Lung microvascular endothelial cell (primary cell): Measurements from ENCODE around the gene WDSUB1. TPM values are rescaled to one million over a fixed set of nuclear protein-coding genes. Genes with fewer than 3 reads are reported as not detected.

Experiments
- DNase-seq, 2 donors: peaks; one replicate each; pipeline versions ENCODE4 v3.0.0 to v3.0.0-alpha.2; 2010; ENCODE audit warnings: low read depth in 2 of 2
- total RNA-seq: library from RNA; depleted of rRNA; stranded (reverse); fragments of >200 nt; gene quantifications from 2 replicates; pipeline ENCODE4 v1.2.1, GENCODE V29; 2014

WDSUB1 gene, protein sequence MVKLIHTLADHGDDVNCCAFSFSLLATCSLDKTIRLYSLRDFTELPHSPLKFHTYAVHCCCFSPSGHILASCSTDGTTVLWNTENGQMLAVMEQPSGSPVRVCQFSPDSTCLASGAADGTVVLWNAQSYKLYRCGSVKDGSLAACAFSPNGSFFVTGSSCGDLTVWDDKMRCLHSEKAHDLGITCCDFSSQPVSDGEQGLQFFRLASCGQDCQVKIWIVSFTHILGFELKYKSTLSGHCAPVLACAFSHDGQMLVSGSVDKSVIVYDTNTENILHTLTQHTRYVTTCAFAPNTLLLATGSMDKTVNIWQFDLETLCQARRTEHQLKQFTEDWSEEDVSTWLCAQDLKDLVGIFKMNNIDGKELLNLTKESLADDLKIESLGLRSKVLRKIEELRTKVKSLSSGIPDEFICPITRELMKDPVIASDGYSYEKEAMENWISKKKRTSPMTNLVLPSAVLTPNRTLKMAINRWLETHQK
- total RNA-seq = 4.1 and 8.1 TPM in 2 replicates

- peak; percentile 67 to 87 for DNase-seq
Measured at GRCh38 chr2:159285929-159286708, at the start of gene WDSUB1. Gene WDSUB1 (minus strand): TSS chr2:159286703. CDS start chr2:159283069, 3,634 bp downstream.

DNA sequence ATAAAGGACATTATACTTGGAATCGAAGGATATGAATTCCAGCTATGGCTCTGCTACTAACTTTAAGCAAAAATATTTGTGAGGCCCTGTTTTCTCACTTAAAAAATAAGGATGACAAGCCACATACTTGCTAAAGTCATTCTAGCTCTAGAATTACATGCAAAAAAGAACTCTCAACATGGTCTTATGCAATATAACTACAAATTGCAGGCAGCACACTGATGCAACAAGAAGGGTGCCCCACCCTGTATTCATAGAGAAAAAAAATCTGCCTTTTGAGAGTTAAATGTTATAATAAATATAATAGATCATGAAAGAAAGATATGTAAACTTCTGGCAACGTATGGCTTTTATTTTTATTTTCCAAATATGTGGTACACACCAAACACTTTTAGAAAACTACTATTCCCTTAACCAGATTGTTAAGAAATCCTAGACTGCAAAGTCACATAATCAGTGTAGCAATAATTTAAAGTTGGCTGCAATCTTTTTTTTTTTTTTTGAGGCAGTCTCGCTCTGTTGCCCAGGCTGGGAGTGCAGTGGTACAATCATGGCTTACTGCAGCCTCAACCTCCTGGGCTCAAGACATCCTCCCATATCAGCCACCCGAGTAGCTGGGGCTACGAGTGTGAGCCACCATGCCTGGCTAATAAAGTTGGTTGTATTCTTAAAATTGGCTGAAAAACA lies 40.2 kb upstream of the WDSUB1 start:
- no peak for DNase-seq

GRCh38 chr2:159322419-159322818 lies 35.9 kb upstream of the WDSUB1 start:
- no peak for DNase-seq

- DNase-seq = no peak
Measured at GRCh38 chr2:159317392-159318088, 31.0 kb upstream of the WDSUB1 start.

- no peak for DNase-seq
Measured at GRCh38 chr2:159307942-159308341, 21.4 kb upstream of the WDSUB1 start.

- no peak for DNase-seq
Measured at GRCh38 chr2:159300586-159300985, 14.1 kb upstream of the WDSUB1 start.

DNA sequence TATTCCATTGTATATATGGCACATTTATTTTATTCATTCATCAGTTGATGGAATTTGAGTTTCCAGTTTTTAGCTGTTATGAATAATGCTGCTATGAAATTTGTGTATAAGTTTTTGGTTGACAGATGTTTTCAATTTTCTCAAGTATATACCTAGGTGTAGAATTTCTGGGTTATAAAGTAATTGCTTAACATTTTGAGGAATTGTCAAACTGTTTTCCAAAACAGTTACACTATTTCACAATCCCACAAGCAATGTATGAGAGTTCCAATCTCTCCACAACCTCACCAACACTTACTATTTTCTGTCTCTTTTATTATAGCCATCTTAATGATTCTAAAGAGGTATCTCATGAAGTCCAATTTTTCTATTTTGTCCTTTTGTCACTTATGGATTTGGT lies 12.5 kb upstream of the WDSUB1 start:
- DNase-seq = no peak

DNA sequence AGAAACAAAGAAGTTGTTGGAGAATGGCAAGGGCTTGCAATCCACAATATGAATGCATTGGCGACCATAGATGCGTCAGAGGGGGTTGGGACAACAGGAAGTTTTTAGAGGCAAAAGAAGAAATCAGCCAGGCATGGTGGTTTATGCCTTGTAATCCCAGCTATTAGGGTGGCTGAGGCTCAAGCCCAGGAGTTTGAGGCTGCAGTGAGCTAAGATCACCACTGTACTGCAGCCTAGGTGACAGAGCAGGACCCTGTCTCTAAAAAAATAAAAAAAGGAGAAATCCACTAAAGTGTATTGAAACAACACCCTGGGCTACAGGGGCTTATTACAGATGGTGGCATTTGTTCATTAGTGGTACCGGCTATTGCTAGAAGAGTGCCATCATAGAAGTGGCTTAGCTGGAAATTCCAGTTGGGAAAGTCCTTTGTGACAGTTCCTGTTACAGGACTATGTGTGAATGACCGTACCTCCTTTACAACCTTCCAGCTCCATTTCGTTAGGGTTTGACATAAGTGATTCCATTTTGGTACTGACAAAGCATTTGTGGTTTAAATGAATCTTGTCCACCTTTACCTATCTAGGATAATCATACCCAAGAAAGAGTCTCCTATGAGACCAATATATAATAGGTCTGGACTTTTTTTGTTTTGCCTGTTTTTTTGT lies 10.7 kb upstream of the WDSUB1 start:
- DNase-seq = no peak

DNA sequence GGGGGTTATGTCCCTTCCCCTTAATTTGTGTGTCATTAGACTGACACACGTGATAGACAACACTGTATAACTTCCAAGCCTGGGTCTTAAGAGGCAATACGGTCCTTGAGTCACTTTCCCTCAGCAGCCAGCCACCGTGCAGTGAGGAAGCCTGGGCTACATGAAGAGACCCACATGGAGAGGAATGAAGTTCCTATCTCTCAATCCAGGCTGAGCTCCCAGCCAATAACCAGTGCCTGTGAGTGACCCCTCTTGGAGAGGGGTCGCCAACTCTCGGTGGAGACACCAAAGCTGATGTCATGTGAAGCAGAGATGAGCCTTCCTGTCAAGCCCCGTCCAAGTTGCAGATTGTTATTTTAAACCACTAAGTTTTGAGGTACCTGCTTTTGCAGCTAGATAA lies 5.7 kb upstream of the WDSUB1 start:
- DNase-seq = no peak

DNA sequence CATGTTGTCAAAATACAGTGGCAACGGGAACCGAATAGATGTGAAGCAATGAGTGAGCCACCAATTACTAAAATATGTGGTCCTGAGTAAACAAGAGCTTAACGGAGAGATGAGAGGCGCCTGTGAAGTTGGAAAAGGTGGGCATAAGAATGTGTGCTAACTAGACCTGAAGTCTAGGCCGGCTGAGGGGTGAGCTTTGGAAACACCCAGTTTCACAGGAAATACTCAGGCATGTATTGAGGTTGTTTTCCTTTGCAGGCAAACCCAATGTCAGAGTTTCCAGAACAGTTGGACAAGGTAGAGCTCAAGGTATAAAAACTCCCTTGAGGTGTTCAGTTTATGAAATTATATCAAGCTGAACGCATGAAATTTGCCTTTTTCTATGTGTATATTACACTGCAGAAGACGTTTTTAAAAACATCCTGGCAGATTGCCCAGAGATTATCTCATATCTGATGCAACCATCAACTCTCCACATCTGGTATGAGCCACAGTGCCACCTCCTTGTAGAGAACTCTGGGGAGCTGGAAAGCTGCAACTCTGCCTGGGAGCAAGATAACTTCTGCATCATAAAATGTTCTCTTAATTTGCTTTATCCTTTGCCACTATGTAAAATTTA lies 3.9 kb upstream of the WDSUB1 start:
- DNase-seq = peak; percentile 22 to 78

DNA sequence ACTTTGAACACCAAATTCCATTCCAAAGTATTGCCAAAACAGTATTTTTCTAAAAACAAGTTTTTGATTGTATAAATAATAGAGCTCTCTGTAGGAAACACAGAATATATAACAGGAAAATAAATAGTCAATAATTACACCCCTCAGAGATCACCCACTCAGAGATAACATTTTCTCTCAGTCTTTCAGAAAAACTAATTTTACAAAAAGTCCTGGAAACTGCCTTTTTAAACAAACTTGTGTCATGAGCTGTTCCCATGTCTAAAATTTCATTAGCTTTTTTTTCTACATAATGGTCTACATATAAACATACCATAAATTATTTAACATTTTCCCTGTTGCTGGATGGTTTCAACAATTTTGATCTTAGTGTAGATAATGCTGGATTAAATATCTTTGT lies 1.2 kb upstream of the WDSUB1 start:
- DNase-seq = no peak

DNA sequence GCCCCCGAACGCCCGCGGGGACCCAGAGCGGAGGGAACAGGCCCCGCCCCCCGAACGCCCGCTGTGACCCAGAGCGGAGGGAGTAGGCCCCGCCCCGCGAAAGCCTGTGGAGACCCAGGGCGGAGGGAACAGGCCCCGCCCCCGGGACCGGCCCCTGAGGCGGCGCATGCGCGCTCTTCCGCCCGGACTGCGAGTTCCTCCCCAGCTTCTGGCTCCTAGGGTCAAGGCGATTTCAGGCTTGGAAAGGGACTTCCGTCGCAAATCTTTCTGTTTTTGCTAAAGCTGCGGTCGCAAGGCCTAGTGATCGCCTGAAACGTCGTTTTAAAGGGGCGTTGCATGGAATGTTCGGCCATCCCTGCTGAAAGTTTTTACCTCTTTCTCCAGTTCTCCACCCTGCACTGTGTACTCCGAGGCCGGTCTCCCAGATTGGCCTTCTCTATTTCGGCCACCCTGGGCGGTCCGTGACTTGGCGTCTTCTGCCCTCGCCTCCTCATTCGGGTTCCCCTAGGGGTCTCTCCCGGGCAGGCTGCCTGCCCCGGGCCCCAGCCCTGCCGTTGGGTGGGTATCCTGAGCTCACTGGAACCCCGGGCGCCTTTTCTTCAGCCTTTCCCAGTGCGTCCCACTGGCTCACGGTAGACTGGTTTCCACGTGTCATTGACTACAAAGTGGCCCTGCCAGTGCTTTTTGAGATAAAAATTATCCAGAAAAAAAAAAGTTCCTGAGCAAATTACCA lies 372 bp upstream of the WDSUB1 start:
- peak; percentile 94 to 96 for DNase-seq

GRCh38 chr2:159285433-159285832 lies 1.1 kb downstream of the WDSUB1 start:
- no peak for DNase-seq

GRCh38 chr2:159283529-159283928 lies 3.0 kb downstream of the WDSUB1 start:
- DNase-seq = no peak

DNA sequence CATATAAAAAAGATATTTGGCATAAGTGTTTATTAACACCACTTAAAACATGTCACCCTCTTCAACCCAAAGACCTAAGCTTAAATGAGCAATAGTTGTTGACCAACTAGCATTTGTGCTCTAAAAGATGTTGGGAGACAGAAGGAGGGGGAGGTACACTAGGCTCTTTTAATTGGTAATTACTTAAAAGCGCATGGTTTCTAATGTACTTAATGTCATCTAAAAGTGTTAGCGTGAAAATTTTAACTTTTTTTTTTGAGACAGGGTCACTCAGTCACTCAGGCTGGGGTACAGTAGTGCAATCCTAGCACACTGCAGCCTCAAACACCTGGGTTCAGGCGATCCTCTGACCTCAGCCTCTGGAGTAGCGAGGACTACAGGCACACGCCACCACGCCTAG lies 5.5 kb downstream of the WDSUB1 start:
- DNase-seq = no peak

GRCh38 chr2:159279700-159280099 lies 6.8 kb downstream of the WDSUB1 start:
- DNase-seq = no peak

DNA sequence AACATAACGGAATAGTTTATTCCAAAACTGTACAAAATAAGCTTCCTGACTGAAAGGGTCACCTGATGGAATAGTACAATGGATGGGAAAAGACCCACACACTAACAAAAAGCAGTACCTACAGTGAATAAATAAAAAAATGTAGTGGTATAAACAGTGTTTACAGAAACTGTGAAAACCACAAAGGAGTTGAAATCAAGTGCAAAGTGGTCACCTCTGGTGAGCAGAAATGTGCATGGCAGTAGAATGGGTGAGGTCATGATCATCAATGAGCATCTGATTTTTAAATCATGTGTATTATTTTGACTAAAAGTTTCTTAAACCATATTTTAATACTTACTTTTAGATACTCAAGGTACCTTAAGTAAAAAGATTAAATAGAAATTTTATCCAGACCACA lies 11.4 kb downstream of the WDSUB1 start:
- DNase-seq = no peak

- no peak for DNase-seq
Measured at GRCh38 chr2:159272156-159272555, 14.3 kb downstream of the WDSUB1 start.

GRCh38 chr2:159270744-159271379 lies 15.6 kb downstream of the WDSUB1 start:
- DNase-seq = no peak
